Esophagus muscularis mucosa (tissue), 4 donors: Measurements from ENCODE around the gene AKAP9. TPM values are rescaled to one million over a fixed set of nuclear protein-coding genes. Genes with fewer than 3 reads are reported as not detected.

Experiments used
- DNase-seq: peaks from one replicate; pipeline ENCODE4 v3.0.0-alpha.2; 2017; ENCODE audit errors: extremely low spot score
- H3K27ac ChIP-seq, 4 donors: fragments of 200-600 bp; sonication (generic); replicated peaks in 1 of 4; 1 replicate in 3 of 4; 2 replicates in 1 of 4; pipeline ENCODE4 v1.5.1; 2016 to 2019; ENCODE audit warnings: mild to moderate bottlenecking in 1 of 4
- H3K27me3 ChIP-seq, 4 donors: fragments of 200-600 bp; sonication (generic); one replicate each; pipeline versions ENCODE4 v1.5.1 to v1.6.0; 2016 to 2019
- H3K36me3 ChIP-seq, 4 donors: fragments of 200-600 bp; sonication (generic); one replicate each; pipeline ENCODE4 v1.5.1; 2016 to 2019
- H3K4me1 ChIP-seq, 4 donors: fragments of 200-600 bp; sonication (generic); one replicate each; pipeline ENCODE4 v1.5.1; 2016 to 2019
- H3K4me3 ChIP-seq, 4 donors: fragments of 200-600 bp; sonication (generic); 1 replicate in 2 of 4; 2 replicates in 2 of 4; pipeline ENCODE4 v1.5.1; 2016 to 2019; ENCODE audit warnings: mild to moderate bottlenecking in 4 of 4, moderate library complexity in 1 of 4
- H3K9me3 ChIP-seq, 4 donors: fragments of 200-600 bp; sonication (generic); 1 replicate in 3 of 4; 2 replicates in 1 of 4; pipeline ENCODE4 v1.5.1; 2016 to 2019
- CTCF ChIP-seq, 3 experiments: fragments of 200-600 bp in 2 of 3; fragments of 450-650 bp in 1 of 3; sonication (generic) in 2 of 3; IDR thresholded peaks; one replicate each; pipeline ENCODE4 v1.5.1; 2017 to 2019; ENCODE audit warnings: antibody characterized with exemption in 3 of 3, mild to moderate bottlenecking in 2 of 3, moderate library complexity in 1 of 3
- EP300 ChIP-seq: sonication (generic); formaldehyde crosslinking; IDR thresholded peaks from one replicate; pipeline ENCODE4 v1.6.1; 2017; ENCODE audit warnings: antibody characterized with exemption
- POLR2A ChIP-seq: fragments of 450-650 bp; IDR thresholded peaks from one replicate; pipeline ENCODE4 v1.6.1; 2017; ENCODE audit warnings: antibody characterized with exemption, moderate library complexity, mild to moderate bottlenecking, low read depth
- POLR2AphosphoS5 ChIP-seq, 2 donors: sonication (generic); formaldehyde crosslinking; IDR thresholded peaks; one replicate each; pipeline ENCODE4 v1.6.1; 2017; ENCODE audit warnings: antibody characterized with exemption in 2 of 2
- WGBS: methylation state at CpG from one replicate; pipeline ENCODE4 v1.1.5; 2018; 5-methylcytosine and 5-hydroxymethylcytosine counted together
- intact Hi-C: fragments of 100-400 bp; cut with DNase I; formaldehyde crosslinking; loops from one replicate; pipeline ENCODE4 v1.15.1; 2023
- total RNA-seq, 4 donors: library from RNA; depleted of rRNA; stranded (reverse); fragments of >200 nt; gene quantifications; one replicate each; pipeline versions ENCODE4 v1.1.0 to v1.2.1, GENCODE V29; 2016

Gene AKAP9
- total RNA-seq, 4 donors from 2014 or later, result 33.6 to 60.2 (median 39.3) TPM

- no peak overlapping the region for H3K27ac ChIP-seq
- H3K27me3 ChIP-seq, result no peaks in the 10 kb centered on the region
- WGBS, result 93% methylated on average over 5 of the region's 5 CpGs
- H3K36me3 ChIP-seq, result peaks cover 4 to 60% (median 24%) of the 10 kb centered on the region in 4 donors
- H3K9me3 ChIP-seq, result no peaks in the 10 kb centered on the region
- H3K4me3 ChIP-seq, result no peak overlapping the region
- TF ChIP-seq EP300 (no peak), POLR2AphosphoS5 (IDR thresholded peaks at IDR 0.05) (no peak), POLR2A (no peak), CTCF (IDR thresholded peaks at IDR 0.05) (no peak)
- DNase-seq, result no peak
- peaks cover 0 to 5% (median 0%) of the 10 kb centered on the region in 4 donors for H3K4me1 ChIP-seq
- intact Hi-C loops, result no loop called here
These were observed 175.2 kb downstream of the AKAP9 start for GRCh38 chr7:92115821-92116220.

- H3K4me1 ChIP-seq, result peaks cover 0 to 5% (median 0%) of the 10 kb centered on the region in 4 donors
- no peak for DNase-seq
- H3K9me3 ChIP-seq, result no peaks in the 10 kb centered on the region
- H3K4me3 ChIP-seq, result no peak overlapping the region
- no peak overlapping the region for H3K27ac ChIP-seq
- no peaks in the 10 kb centered on the region for H3K27me3 ChIP-seq
- intact Hi-C loops, result no loop called here
- WGBS, result 94% methylated on average over 3 of the region's 3 CpGs
- H3K36me3 ChIP-seq, result peaks cover 4 to 55% (median 26%) of the 10 kb centered on the region in 4 donors
- TF ChIP-seq POLR2AphosphoS5 (IDR thresholded peaks at IDR 0.05) (no peak), POLR2A (no peak), CTCF (IDR thresholded peaks at IDR 0.05) (no peak), EP300 (no peak)
These were observed 176.3 kb downstream of the AKAP9 start for GRCh38 chr7:92116949-92117348.

- no peaks in the 10 kb centered on the region for H3K9me3 ChIP-seq
- TF ChIP-seq POLR2A, result no peak
- TF ChIP-seq EP300, result no peak
- TF ChIP-seq POLR2AphosphoS5 (IDR thresholded peaks at IDR 0.05), result no peak
- TF ChIP-seq CTCF (IDR thresholded peaks at IDR 0.05), result no peak
These were observed 178.6 kb downstream of the AKAP9 start for GRCh38 chr7:92119213-92119759.

GRCh38 chr7:92121681-92122080 lies 181.0 kb downstream of the AKAP9 start:
- Histone ChIP-seq H3K27me3 (no peaks in the 10 kb centered on the region), H3K4me1 (peaks cover 0 to 5% (median 0%) of the 10 kb centered on the region in 4 donors), H3K9me3 (no peaks in the 10 kb centered on the region), H3K4me3 (no peak overlapping the region), H3K36me3 (peaks cover 19 to 70% (median 54%) of the 10 kb centered on the region in 4 donors), H3K27ac (no peak overlapping the region)
- TF ChIP-seq EP300, result no peak
- TF ChIP-seq POLR2AphosphoS5 (IDR thresholded peaks at IDR 0.05), result no peak
- TF ChIP-seq CTCF (IDR thresholded peaks at IDR 0.05), result no peak
- TF ChIP-seq POLR2A, result no peak
- intact Hi-C loops, result no loop called here
- DNase-seq, result no peak

More at GRCh38 chr7:92119213-92119759, 178.6 kb downstream of the AKAP9 start:
- peaks cover 0 to 5% (median 0%) of the 10 kb centered on the region in 4 donors for H3K4me1 ChIP-seq
- H3K36me3 ChIP-seq, result peaks cover 19 to 69% (median 46%) of the 10 kb centered on the region in 4 donors
- H3K27ac ChIP-seq, result no peak overlapping the region
- intact Hi-C loops, result no loop called here
- H3K4me3 ChIP-seq, result no peak overlapping the region
- H3K27me3 ChIP-seq, result no peaks in the 10 kb centered on the region
- whole genome bisulfite sequencing, result 80% methylated on average over 1 of the region's 1 CpG
- no peak for DNase-seq

GRCh38 chr7:92131093-92131492 lies 190.4 kb downstream of the AKAP9 start:
- no peak for DNase-seq
- no peaks in the 10 kb centered on the region for H3K27me3 ChIP-seq
- WGBS, result 87% methylated on average over 5 of the region's 5 CpGs
- intact Hi-C loops, result loop anchor here (5.0 to 10.0 kb wide), 2 partner anchors 189 to 314 kb away; partner anchors contain the start of genes AKAP9 and GATAD1
- TF ChIP-seq POLR2A, result no peak
- no peak for TF ChIP-seq EP300
- TF ChIP-seq POLR2AphosphoS5 (IDR thresholded peaks at IDR 0.05), result no peak
- TF ChIP-seq CTCF (IDR thresholded peaks at IDR 0.05), result no peak
- H3K4me3 ChIP-seq, result no peak overlapping the region
- peaks cover 0 to 47% (median 32%) of the 10 kb centered on the region in 4 donors for H3K36me3 ChIP-seq
- H3K4me1 ChIP-seq, result peaks cover 5 to 28% (median 25%) of the 10 kb centered on the region in 4 donors
- H3K27ac ChIP-seq, result no peak overlapping the region
- H3K9me3 ChIP-seq, result no peaks in the 10 kb centered on the region
